HFFc6 (cell line): Measurements from ENCODE around the gene MAP2K6. TPM values are rescaled to one million over a fixed set of nuclear protein-coding genes. Genes with fewer than 3 reads are reported as not detected.

Experiments
- DNase-seq: peaks from one replicate; pipeline ENCODE4 v3.0.0-alpha.2; 2018
- H3K27ac Mint-ChIP-seq: 2 replicates; pipeline ENCODE4 v1.8.0; 2020; ENCODE audit warnings: mild to moderate bottlenecking, mixed read lengths
- H3K27me3 Mint-ChIP-seq: 2 replicates; pipeline ENCODE4 v1.8.0; 2021; ENCODE audit warnings: mild to moderate bottlenecking, moderate library complexity, mixed read lengths; ENCODE audit not compliant: insufficient read depth
- H3K36me3 Mint-ChIP-seq: 2 replicates; pipeline ENCODE4 v1.8.0; 2021; ENCODE audit warnings: low read depth, mixed read lengths
- H3K4me1 Mint-ChIP-seq: 2 replicates; pipeline ENCODE4 v1.8.0; 2020; ENCODE audit warnings: low read depth, mixed read lengths
- H3K4me3 Mint-ChIP-seq: 2 replicates; pipeline ENCODE4 v1.8.0; 2020; ENCODE audit warnings: mild to moderate bottlenecking, moderate library complexity, mixed read lengths
- H3K9me3 Mint-ChIP-seq: 2 replicates; pipeline ENCODE4 v1.8.0; 2020; ENCODE audit warnings: mild to moderate bottlenecking, mixed read lengths
- total RNA-seq, 6 experiments: library from RNA; stranded (reverse); fragmentation: NEBNext Ultra II Directional; extraction: Animal tissue kit (Norgen Biotek cat#: 25700); gene quantifications; 2 replicates in 1 of 6; 3 replicates in 5 of 6; pipeline ENCODE4 v1.2.3, GENCODE V29; 2021
- TF ChIP-seq, protein P1 (sequence below): fragments of 200-600 bp; sonication (generic); IDR thresholded peaks from 2 replicates; pipeline ENCODE4 v1.5.0; 2021; ENCODE audit warnings: antibody characterized with exemption, mild to moderate bottlenecking

The MAP2K6 gene
- total RNA-seq, 6 experiments from 2014 or later: 0.06 to 0.66 (median 0.09) TPM; not detected in 1

DNA sequence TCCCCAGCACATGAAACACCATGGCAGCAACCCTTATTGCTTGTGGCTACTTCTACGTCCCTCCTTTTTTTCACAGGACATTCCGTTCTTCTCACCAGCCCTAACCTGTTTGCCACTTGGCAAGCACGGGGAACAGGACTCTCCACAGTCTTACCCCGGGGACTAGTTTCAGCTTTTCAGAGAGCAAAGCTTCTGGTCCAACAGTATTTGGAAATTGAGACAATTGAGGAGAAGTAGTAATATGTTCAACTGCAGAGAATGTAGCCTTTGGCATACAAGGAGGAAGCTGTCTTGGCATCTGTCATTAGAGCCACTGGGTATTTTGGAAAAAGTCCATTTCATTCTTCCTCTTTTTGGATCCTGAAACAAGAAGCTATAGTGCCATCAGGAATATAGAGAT lies 65.7 kb downstream of the MAP2K6 start:
- H3K36me3 Mint-ChIP-seq: no peaks in the 10 kb centered on the region
- H3K9me3 Mint-ChIP-seq: peaks cover 8% of the 10 kb centered on the region
- H3K4me3 Mint-ChIP-seq: no peak overlapping the region
- H3K27ac Mint-ChIP-seq: no peak overlapping the region
- no peaks in the 10 kb centered on the region for H3K27me3 Mint-ChIP-seq
- DNase-seq: no peak
- TF ChIP-seq, protein P1, sequence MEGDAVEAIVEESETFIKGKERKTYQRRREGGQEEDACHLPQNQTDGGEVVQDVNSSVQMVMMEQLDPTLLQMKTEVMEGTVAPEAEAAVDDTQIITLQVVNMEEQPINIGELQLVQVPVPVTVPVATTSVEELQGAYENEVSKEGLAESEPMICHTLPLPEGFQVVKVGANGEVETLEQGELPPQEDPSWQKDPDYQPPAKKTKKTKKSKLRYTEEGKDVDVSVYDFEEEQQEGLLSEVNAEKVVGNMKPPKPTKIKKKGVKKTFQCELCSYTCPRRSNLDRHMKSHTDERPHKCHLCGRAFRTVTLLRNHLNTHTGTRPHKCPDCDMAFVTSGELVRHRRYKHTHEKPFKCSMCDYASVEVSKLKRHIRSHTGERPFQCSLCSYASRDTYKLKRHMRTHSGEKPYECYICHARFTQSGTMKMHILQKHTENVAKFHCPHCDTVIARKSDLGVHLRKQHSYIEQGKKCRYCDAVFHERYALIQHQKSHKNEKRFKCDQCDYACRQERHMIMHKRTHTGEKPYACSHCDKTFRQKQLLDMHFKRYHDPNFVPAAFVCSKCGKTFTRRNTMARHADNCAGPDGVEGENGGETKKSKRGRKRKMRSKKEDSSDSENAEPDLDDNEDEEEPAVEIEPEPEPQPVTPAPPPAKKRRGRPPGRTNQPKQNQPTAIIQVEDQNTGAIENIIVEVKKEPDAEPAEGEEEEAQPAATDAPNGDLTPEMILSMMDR: no peak
- H3K4me1 Mint-ChIP-seq: no peaks in the 10 kb centered on the region

GRCh38 chr17:69485251-69485661 lies 70.8 kb downstream of the MAP2K6 start:
- peaks cover 4% of the 10 kb centered on the region; the same call in 1 of the 2 replicates for H3K9me3 Mint-ChIP-seq
- TF ChIP-seq, protein P1: no peak
- no peak overlapping the region for H3K4me3 Mint-ChIP-seq
- H3K27ac Mint-ChIP-seq: no peak overlapping the region
- no peaks in the 10 kb centered on the region for H3K4me1 Mint-ChIP-seq
- no peaks in the 10 kb centered on the region for H3K27me3 Mint-ChIP-seq
- no peak for DNase-seq
- H3K36me3 Mint-ChIP-seq: no peaks in the 10 kb centered on the region

- Mint-ChIP-seq H3K27me3 (peaks cover 1% of the 10 kb centered on the region; the same call in 1 of the 2 replicates), H3K27ac (no peak overlapping the region), H3K9me3 (peaks cover 4% of the 10 kb centered on the region; the same call in 1 of the 2 replicates), H3K4me3 (no peak overlapping the region), H3K36me3 (no peaks in the 10 kb centered on the region), H3K4me1 (no peaks in the 10 kb centered on the region)
- no peak for DNase-seq
- TF ChIP-seq, protein P1: no peak
Observed at GRCh38 chr17:69485901-69486643, 71.6 kb downstream of the MAP2K6 start.

DNA sequence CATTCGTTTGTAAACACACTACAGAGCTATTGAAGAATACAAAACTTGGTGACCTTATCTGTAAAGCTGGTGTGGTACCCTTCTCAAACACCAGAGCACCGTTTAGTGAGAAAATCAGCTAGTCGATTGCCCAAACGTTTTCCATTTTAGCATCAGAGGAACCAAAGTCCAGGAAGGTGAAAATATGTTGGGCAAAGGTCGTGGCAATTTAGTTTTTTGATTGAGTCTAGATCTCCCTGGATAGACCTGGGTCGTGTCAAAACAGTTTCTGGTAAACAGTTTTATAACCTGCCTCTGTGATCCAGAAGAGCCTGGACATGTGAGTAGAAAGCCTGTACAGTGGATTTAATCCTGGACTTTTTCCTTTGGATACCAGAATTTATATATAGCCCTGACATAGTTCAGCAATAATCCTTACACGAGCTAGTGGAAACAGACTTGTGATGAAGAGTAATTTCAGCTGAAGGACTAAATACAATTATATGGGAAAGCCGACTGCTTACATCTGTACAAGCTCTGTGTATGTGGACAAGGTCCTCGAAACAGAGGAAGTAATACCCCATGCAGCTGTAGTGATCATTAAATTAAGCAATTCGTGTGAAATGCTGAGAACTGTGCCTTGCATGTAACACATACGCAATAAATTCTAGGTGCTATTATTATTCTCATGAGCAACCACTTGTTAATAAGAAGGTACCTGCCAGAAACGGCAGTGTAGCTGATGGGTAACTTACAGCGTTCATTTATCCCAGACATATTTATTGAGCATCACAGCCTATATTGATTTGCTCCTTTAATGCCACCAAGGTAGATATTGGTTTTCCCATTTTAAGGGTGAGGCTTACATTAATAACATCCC lies 72.5 kb downstream of the MAP2K6 start:
- Mint-ChIP-seq H3K9me3 (peaks cover 4% of the 10 kb centered on the region; the same call in 1 of the 2 replicates), H3K4me1 (peaks cover 4% of the 10 kb centered on the region), H3K27ac (no peak overlapping the region), H3K27me3 (peaks cover 1% of the 10 kb centered on the region; the same call in 1 of the 2 replicates), H3K36me3 (no peaks in the 10 kb centered on the region), H3K4me3 (no peak overlapping the region)
- no peak for DNase-seq
- TF ChIP-seq, protein P1: no peak

GRCh38 chr17:69489313-69489712 lies 74.8 kb downstream of the MAP2K6 start:
- Mint-ChIP-seq H3K27ac (no peak overlapping the region), H3K36me3 (no peaks in the 10 kb centered on the region), H3K4me3 (no peak overlapping the region), H3K27me3 (peaks cover 1% of the 10 kb centered on the region; the same call in 1 of the 2 replicates), H3K4me1 (peaks cover 15% of the 10 kb centered on the region), H3K9me3 (peaks cover 4% of the 10 kb centered on the region; the same call in 1 of the 2 replicates)
- TF ChIP-seq, protein P1: no peak
- DNase-seq: no peak
